Left renal pelvis (tissue), 4 donors: Measurements from ENCODE around the gene CDK12. TPM values are rescaled to one million over a fixed set of nuclear protein-coding genes. Genes with fewer than 3 reads are reported as not detected.
"Not testable (repeated sequence)": the region's sequence is repeated elsewhere in the genome, so short reads cannot be mapped to it uniquely, and the experiment has no call there.

Experiments
- DNase-seq, 4 donors: peaks; one replicate each; pipeline ENCODE4 v3.0.0-alpha.2; 2013; ENCODE audit warnings: low read depth in 4 of 4, low spot score in 3 of 4
- polyA plus RNA-seq, 4 donors: library from polyadenylated mRNA; unstranded; fragments of 120-200 nt; gene quantifications; one replicate each; pipeline ENCODE4 v1.2.1, GENCODE V29; 2013; ENCODE audit not compliant: insufficient read length in 4 of 4

The CDK12 gene
- polyA plus RNA-seq, 4 donors: 43.2 to 58.5 (median 53.2) TPM

GRCh38 chr17:39487946-39488345 lies 26.7 kb downstream of the CDK12 start:
- no peak for DNase-seq

GRCh38 chr17:39496921-39497320 lies 35.6 kb downstream of the CDK12 start:
- DNase-seq: not testable (repeated sequence)

GRCh38 chr17:39507511-39507910 lies 46.2 kb downstream of the CDK12 start:
- no peak for DNase-seq

GRCh38 chr17:39508987-39509386 lies 47.7 kb downstream of the CDK12 start:
- no peak for DNase-seq

- DNase-seq: no peak
Observed at GRCh38 chr17:39513309-39513708, 52.0 kb downstream of the CDK12 start.

GRCh38 chr17:39513915-39514314 lies 52.6 kb downstream of the CDK12 start:
- DNase-seq: no peak

- DNase-seq: no peak
Observed at GRCh38 chr17:39517224-39517623, 55.9 kb downstream of the CDK12 start.

GRCh38 chr17:39525801-39526506 lies 64.7 kb downstream of the CDK12 start:
- DNase-seq: no peak

GRCh38 chr17:39527220-39527813 lies 66.0 kb downstream of the CDK12 start:
- DNase-seq: no peak

GRCh38 chr17:39529455-39529854 lies 68.2 kb downstream of the CDK12 start:
- DNase-seq: no peak

- no peak for DNase-seq
Observed at GRCh38 chr17:39530513-39530912, 69.2 kb downstream of the CDK12 start.

GRCh38 chr17:39531252-39531651 lies 70.0 kb downstream of the CDK12 start:
- DNase-seq: no peak

GRCh38 chr17:39533891-39534290 lies 72.6 kb downstream of the CDK12 start:
- DNase-seq: no peak

- no peak for DNase-seq
Observed at GRCh38 chr17:39534768-39535405, 73.6 kb downstream of the CDK12 start.

GRCh38 chr17:39536468-39536867 lies 75.2 kb downstream of the CDK12 start:
- DNase-seq: no peak

- not testable (repeated sequence) for DNase-seq
Observed at GRCh38 chr17:39537364-39537763, 76.1 kb downstream of the CDK12 start.

- no peak for DNase-seq
Observed at GRCh38 chr17:39538866-39539265, 77.6 kb downstream of the CDK12 start.

GRCh38 chr17:39540611-39541010 lies 79.3 kb downstream of the CDK12 start:
- DNase-seq: no peak

- DNase-seq: no peak
Observed at GRCh38 chr17:39541652-39542051, 80.4 kb downstream of the CDK12 start.

- no peak for DNase-seq
Observed at GRCh38 chr17:39543176-39543575, 81.9 kb downstream of the CDK12 start.

GRCh38 chr17:39543664-39544063 lies 82.4 kb downstream of the CDK12 start:
- DNase-seq: no peak

- DNase-seq: not testable (repeated sequence)
Observed at GRCh38 chr17:39544361-39544760, 83.1 kb downstream of the CDK12 start.
